ENCODE data around the gene MSH3. TPM values are rescaled to one million over a fixed set of nuclear protein-coding genes. Genes with fewer than 3 reads are reported as not detected.

Gene MSH3
- polyA plus RNA-seq, 1 of the 3 experiments (the other 2 are of a cell fraction): 3.5 TPM

DNA sequence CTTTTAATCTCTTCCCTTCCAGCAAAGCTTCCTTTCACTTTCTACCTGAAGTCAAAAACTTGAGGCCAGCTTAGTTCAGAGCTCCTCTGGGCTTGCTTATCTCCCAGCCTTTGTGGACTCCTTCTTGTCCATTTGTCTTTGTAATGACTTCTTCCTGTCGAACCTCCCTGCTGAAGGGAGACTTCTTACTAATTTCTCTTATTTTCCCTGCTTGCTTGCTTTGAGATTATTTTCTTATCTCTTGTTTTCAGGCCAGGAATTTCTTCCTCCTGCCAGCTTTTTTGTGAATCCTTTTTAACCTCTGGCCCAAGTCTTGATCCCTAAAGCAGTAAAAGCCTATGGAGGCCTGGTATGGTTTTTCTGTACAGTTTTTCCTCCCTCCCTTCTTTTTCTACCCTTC is 47.1 kb downstream of the MSH3 start:
- TF ChIP-seq POLR2AphosphoS5 (IDR thresholded peaks at IDR 0.05; ENCODE audit: low read depth, low read length) (no peak), RFX5 (IDR thresholded peaks at IDR 0.05; ENCODE audit: low read length) (no peak), RXRA (IDR thresholded peaks at IDR 0.05; ENCODE audit: borderline replicate concordance, low read depth) (no peak), TAF1 (IDR thresholded peaks at IDR 0.05; ENCODE audit: borderline replicate concordance, low read depth, low read length) (no peak), EZH2phosphoT487 (IDR thresholded peaks at IDR 0.05; ENCODE audit: borderline replicate concordance, low read depth) (no peak), ELF1 (IDR thresholded peaks at IDR 0.05) (no peak), TEAD4 (IDR thresholded peaks at IDR 0.05; ENCODE audit: borderline replicate concordance, insufficient read depth) (no peak), YY1 (IDR thresholded peaks at IDR 0.05; ENCODE audit: low read depth) (no peak), RCOR1 (IDR thresholded peaks at IDR 0.05; ENCODE audit: low read length) (no peak), GATA2 (CRISPR knock-in tag; IDR thresholded peaks at IDR 0.05) (no peak), RAD21 (IDR thresholded peaks at IDR 0.05; ENCODE audit: low read length) (no peak), TCF12 (IDR thresholded peaks at IDR 0.05) (no peak), GABPA (IDR thresholded peaks at IDR 0.05; ENCODE audit: low read depth) (no peak), JUND (IDR thresholded peaks at IDR 0.05) (no peak), NFIC (IDR thresholded peaks at IDR 0.05; ENCODE audit: borderline replicate concordance) (no peak), MXI1 (IDR thresholded peaks at IDR 0.05; ENCODE audit: low read depth, low read length) (no peak)
- TF ChIP-seq, protein P1, sequence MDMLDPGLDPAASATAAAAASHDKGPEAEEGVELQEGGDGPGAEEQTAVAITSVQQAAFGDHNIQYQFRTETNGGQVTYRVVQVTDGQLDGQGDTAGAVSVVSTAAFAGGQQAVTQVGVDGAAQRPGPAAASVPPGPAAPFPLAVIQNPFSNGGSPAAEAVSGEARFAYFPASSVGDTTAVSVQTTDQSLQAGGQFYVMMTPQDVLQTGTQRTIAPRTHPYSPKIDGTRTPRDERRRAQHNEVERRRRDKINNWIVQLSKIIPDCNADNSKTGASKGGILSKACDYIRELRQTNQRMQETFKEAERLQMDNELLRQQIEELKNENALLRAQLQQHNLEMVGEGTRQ (IDR thresholded peaks at IDR 0.05; ENCODE audit: borderline replicate concordance, low read depth, low read length): no peak
- TF ChIP-seq, protein P2, sequence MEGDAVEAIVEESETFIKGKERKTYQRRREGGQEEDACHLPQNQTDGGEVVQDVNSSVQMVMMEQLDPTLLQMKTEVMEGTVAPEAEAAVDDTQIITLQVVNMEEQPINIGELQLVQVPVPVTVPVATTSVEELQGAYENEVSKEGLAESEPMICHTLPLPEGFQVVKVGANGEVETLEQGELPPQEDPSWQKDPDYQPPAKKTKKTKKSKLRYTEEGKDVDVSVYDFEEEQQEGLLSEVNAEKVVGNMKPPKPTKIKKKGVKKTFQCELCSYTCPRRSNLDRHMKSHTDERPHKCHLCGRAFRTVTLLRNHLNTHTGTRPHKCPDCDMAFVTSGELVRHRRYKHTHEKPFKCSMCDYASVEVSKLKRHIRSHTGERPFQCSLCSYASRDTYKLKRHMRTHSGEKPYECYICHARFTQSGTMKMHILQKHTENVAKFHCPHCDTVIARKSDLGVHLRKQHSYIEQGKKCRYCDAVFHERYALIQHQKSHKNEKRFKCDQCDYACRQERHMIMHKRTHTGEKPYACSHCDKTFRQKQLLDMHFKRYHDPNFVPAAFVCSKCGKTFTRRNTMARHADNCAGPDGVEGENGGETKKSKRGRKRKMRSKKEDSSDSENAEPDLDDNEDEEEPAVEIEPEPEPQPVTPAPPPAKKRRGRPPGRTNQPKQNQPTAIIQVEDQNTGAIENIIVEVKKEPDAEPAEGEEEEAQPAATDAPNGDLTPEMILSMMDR (IDR thresholded peaks at IDR 0.05): no peak
- TF ChIP-seq, protein P3, sequence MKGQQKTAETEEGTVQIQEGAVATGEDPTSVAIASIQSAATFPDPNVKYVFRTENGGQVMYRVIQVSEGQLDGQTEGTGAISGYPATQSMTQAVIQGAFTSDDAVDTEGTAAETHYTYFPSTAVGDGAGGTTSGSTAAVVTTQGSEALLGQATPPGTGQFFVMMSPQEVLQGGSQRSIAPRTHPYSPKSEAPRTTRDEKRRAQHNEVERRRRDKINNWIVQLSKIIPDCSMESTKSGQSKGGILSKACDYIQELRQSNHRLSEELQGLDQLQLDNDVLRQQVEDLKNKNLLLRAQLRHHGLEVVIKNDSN (IDR thresholded peaks at IDR 0.05; ENCODE audit: borderline replicate concordance, low read depth): no peak
- TF ChIP-seq, protein P4, sequence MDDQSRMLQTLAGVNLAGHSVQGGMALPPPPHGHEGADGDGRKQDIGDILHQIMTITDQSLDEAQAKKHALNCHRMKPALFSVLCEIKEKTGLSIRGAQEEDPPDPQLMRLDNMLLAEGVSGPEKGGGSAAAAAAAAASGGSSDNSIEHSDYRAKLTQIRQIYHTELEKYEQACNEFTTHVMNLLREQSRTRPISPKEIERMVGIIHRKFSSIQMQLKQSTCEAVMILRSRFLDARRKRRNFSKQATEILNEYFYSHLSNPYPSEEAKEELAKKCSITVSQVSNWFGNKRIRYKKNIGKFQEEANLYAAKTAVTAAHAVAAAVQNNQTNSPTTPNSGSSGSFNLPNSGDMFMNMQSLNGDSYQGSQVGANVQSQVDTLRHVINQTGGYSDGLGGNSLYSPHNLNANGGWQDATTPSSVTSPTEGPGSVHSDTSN (IDR thresholded peaks at IDR 0.05): no peak
- no peaks in the 10 kb centered on the region for H3F3A ChIP-seq (replicated peaks; ENCODE audit: insufficient read depth)
- no peak overlapping the region for H2AFZ ChIP-seq (ENCODE audit: low read depth)
- 92% methylated on average over 1 of the region's 1 CpG for WGBS (ENCODE audit: low lambda C conversion rate)
- H3K4me1 ChIP-seq (ENCODE audit: control insufficient read depth in 1 of 2, insufficient read depth in 2 of 2, low read depth in 1 of 2, low read length in 1 of 2): no peaks in the 10 kb centered on the region
- peaks cover 4 to 12% of the 10 kb centered on the region in 2 experiments for H3K36me3 ChIP-seq (replicated peaks in 1 of 2; ENCODE audit: control insufficient read depth in 1 of 2, insufficient read depth in 2 of 2, low read length in 1 of 2)
- H3K27ac ChIP-seq (ENCODE audit: low read depth in 2 of 2, low read length in 1 of 2): no peak overlapping the region
- ChIA-PET CTCF (interaction anchor here (1.4 kb wide), 1 partner anchor 464 kb away, joined by 5 read pairs; no protein-coding TSS in a partner anchor), POLR2A (no interaction called here)
- H3K9ac ChIP-seq: no peak overlapping the region
- no peak overlapping the region for H3K4me2 ChIP-seq
- no peak overlapping the region for H3K4me3 ChIP-seq (ENCODE audit: low read depth in 2 of 2, low read length in 1 of 2)
- no peaks in the 10 kb centered on the region for H3K27me3 ChIP-seq (ENCODE audit: insufficient read depth)
- no peaks in the 10 kb centered on the region for H4K20me1 ChIP-seq (ENCODE audit: insufficient read depth)
- no peaks in the 10 kb centered on the region for H3K79me2 ChIP-seq (ENCODE audit: insufficient read depth)
- no peaks in the 10 kb centered on the region for H3K9me3 ChIP-seq
- H3K9me2 ChIP-seq: no peaks in the 10 kb centered on the region
- no peak for DNase-seq
